Endothelial cell (in vitro differentiated cells): ENCODE data around the gene FASLG. TPM values are rescaled to one million over a fixed set of nuclear protein-coding genes. Genes with fewer than 3 reads are reported as not detected.

Source experiments
- DNase-seq: peaks from one replicate; pipeline ENCODE4 v3.0.0; 2021; ENCODE audit warnings: low spot score
- H3K27ac Mint-ChIP-seq: one replicate; pipeline ENCODE4 v1.8.0; 2021; ENCODE audit warnings: mixed read lengths, inconsistent platforms; ENCODE audit not compliant: unreplicated experiment
- H3K27me3 Mint-ChIP-seq: one replicate; pipeline ENCODE4 v1.8.0; 2021; ENCODE audit warnings: mild to moderate bottlenecking, moderate library complexity, mixed read lengths, inconsistent platforms; ENCODE audit not compliant: unreplicated experiment
- H3K36me3 Mint-ChIP-seq: one replicate; pipeline ENCODE4 v1.8.0; 2021; ENCODE audit warnings: mild to moderate bottlenecking, low read depth, mixed read lengths, inconsistent platforms; ENCODE audit not compliant: unreplicated experiment
- H3K4me1 Mint-ChIP-seq: one replicate; pipeline ENCODE4 v1.8.0; 2021; ENCODE audit warnings: mild to moderate bottlenecking, mixed read lengths, inconsistent platforms; ENCODE audit not compliant: unreplicated experiment
- H3K4me3 Mint-ChIP-seq: one replicate; pipeline ENCODE4 v1.8.0; 2021; ENCODE audit warnings: mild to moderate bottlenecking, mixed read lengths, inconsistent platforms; ENCODE audit not compliant: unreplicated experiment
- H3K9me3 Mint-ChIP-seq: one replicate; pipeline ENCODE4 v1.8.0; 2021; ENCODE audit warnings: mixed read lengths, inconsistent platforms; ENCODE audit not compliant: unreplicated experiment
- total RNA-seq: library from RNA; stranded (reverse); fragmentation: NEBNext Ultra II Directional; extraction: Animal tissue kit (Norgen Biotek cat#: 25700); gene quantifications from one replicate; pipeline ENCODE4 v1.2.1, GENCODE V29; 2021; ENCODE audit not compliant: unreplicated experiment
- TF ChIP-seq, protein P1 (sequence below): fragments of 200-600 bp; sonication (generic); IDR thresholded peaks from one replicate; pipeline ENCODE4 v1.5.0; 2021; ENCODE audit warnings: antibody characterized with exemption; ENCODE audit not compliant: unreplicated experiment

Gene FASLG
- total RNA-seq, 1 donor from 2014 or later: not detected

DNA sequence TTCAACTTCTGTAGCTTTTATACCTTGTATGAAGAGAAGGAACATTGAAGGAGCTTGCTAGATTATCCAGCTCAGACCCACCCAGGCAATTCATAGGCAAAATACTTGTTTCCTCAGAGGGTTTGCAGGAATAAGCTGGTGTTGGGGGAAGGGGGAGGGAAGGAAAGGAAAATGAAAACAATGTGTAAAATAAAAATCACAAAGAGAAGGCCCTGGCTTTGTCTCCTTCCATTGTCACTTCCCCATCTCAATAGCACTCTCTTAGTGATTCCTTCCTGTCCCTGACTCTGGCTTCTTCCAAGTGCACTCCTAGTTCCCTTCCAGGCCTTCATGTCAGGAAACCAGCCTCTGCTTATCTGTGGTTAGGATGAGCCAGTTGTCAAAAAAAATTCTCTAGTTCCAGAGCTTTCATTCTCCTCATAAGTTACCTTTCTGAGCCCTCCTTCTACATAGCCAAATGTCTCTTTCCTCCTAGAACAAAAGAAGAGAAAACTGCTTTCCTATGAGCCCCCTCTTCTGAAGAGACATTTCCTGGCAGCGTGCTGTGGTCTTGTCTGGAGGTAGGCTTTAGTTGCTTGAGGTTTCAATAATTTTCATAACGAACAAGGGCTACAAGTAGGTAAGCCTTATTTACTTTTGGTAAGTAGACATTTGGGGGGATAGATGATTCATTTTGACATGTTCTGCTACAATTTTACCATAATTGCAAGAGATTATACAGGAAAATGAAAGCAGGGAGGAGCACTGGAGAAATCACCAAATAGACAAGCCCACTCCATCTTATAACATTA is 45.7 kb downstream of the FASLG start:
- H3K4me1 Mint-ChIP-seq: peaks cover 63% of the 10 kb centered on the region
- H3K27me3 Mint-ChIP-seq: peaks cover 3% of the 10 kb centered on the region
- H3K27ac Mint-ChIP-seq: peak overlapping the region; percentile 94
- H3K9me3 Mint-ChIP-seq: no peaks in the 10 kb centered on the region
- TF ChIP-seq, protein P1, sequence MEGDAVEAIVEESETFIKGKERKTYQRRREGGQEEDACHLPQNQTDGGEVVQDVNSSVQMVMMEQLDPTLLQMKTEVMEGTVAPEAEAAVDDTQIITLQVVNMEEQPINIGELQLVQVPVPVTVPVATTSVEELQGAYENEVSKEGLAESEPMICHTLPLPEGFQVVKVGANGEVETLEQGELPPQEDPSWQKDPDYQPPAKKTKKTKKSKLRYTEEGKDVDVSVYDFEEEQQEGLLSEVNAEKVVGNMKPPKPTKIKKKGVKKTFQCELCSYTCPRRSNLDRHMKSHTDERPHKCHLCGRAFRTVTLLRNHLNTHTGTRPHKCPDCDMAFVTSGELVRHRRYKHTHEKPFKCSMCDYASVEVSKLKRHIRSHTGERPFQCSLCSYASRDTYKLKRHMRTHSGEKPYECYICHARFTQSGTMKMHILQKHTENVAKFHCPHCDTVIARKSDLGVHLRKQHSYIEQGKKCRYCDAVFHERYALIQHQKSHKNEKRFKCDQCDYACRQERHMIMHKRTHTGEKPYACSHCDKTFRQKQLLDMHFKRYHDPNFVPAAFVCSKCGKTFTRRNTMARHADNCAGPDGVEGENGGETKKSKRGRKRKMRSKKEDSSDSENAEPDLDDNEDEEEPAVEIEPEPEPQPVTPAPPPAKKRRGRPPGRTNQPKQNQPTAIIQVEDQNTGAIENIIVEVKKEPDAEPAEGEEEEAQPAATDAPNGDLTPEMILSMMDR: no peak
- DNase-seq: no peak
- H3K4me3 Mint-ChIP-seq: peak overlapping the region; percentile 42
- H3K36me3 Mint-ChIP-seq: no peaks in the 10 kb centered on the region

DNA sequence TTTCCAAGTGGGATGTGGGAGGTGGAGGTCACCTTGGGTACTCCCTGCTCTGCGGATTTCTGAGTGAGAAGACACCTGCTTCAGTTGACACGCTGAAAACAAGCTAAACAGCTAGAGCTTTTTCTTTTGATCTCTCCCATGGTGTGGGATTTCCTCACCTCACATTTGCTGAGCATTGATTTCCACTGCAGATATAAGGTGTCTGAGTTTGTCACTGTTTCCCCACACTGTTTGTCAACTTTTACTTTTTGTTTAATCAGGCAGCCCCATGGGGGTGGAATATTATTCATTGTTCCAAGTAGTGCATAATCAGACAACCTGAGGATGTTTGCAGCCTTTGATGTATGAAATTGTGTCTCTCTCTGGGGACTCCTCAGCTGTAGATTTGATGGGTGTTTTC is 49.5 kb downstream of the FASLG start:
- TF ChIP-seq, protein P1: no peak
- Mint-ChIP-seq H3K27ac (no peak overlapping the region), H3K4me1 (peaks cover 54% of the 10 kb centered on the region), H3K27me3 (peaks cover 3% of the 10 kb centered on the region), H3K9me3 (no peaks in the 10 kb centered on the region), H3K36me3 (no peaks in the 10 kb centered on the region), H3K4me3 (no peak overlapping the region)
- DNase-seq: no peak

DNA sequence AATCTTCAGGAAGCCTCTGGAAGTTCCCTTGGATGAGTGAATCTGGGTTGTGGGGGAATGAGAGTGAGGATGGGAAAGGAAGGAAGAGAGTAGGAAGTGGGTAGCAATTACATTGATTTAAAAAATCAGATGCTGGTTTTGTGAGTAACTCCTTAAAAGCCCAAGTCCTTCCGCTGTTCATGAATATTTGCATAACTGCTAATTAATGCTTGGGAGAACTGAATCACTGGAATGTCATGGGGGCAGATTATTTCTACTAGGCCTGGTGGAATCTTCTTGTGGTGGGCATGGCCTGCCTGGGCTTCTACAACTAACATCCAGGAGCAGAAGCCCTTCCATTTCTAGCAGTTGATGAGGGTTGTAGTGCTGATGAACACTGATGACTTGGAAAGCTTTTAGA is 52.7 kb downstream of the FASLG start:
- DNase-seq: no peak
- TF ChIP-seq, protein P1: no peak
- peaks cover under 1% of the 10 kb centered on the region for H3K27me3 Mint-ChIP-seq
- H3K4me3 Mint-ChIP-seq: no peak overlapping the region
- H3K9me3 Mint-ChIP-seq: no peaks in the 10 kb centered on the region
- no peaks in the 10 kb centered on the region for H3K36me3 Mint-ChIP-seq
- peak overlapping the region; percentile 48 for H3K27ac Mint-ChIP-seq
- peaks cover 32% of the 10 kb centered on the region for H3K4me1 Mint-ChIP-seq

DNA sequence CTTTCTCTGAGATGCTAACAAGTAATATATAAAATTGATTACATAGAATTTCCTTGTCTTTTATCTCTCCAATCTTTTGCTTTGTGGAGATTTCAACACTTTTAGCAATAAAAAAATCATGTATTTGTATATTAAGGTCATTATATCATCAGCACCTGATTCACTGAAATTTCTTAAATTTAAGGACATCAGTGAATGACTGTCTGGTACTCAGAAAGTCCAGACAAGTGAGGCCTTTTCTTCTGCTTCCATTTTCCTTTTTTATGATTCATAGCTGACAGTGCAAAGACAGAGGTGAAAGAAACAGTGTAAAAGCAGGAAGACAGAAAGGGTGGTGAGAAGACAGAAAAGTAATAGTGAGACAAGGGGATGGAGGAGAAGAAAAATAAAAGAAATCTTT is 54.6 kb downstream of the FASLG start:
- no peak overlapping the region for H3K4me3 Mint-ChIP-seq
- no peak overlapping the region for H3K27ac Mint-ChIP-seq
- H3K9me3 Mint-ChIP-seq: no peaks in the 10 kb centered on the region
- no peak for DNase-seq
- peaks cover 1% of the 10 kb centered on the region for H3K27me3 Mint-ChIP-seq
- TF ChIP-seq, protein P1: no peak
- peaks cover 25% of the 10 kb centered on the region for H3K4me1 Mint-ChIP-seq
- no peaks in the 10 kb centered on the region for H3K36me3 Mint-ChIP-seq

Other genes starting within 250 kb of the FASLG start
- gene C1orf105, start 238.4 kb upstream of the FASLG start, total RNA-seq: 0.85 TPM
- 23.7 TPM for gene PIGC, start 215.0 kb upstream of the FASLG start, total RNA-seq
- gene SUCO, start 126.0 kb upstream of the FASLG start, total RNA-seq: 81.2 TPM